WTC11 (cell line): ENCODE results near the gene RNF214. TPM values are rescaled to one million over a fixed set of nuclear protein-coding genes. Genes with fewer than 3 reads are reported as not detected.

Source experiments
- ATAC-seq: fragments of 200-7000 bp; cut with Tn5 transposase; 2 replicates; pipeline ENCODE4 v1.10.0; 2021; ENCODE audit warnings: mild to moderate bottlenecking, moderate library complexity
- CTCF ChIA-PET: fragments of 300-600 bp; sonication (Branson Sonifier 250); formaldehyde crosslinking; loops from one replicate; lab custom pipeline; 2021; ENCODE audit warnings: antibody characterized with exemption; lab: Charles Lee
- POLR2A ChIA-PET: fragments of 350-600 bp; sonication (Branson Sonifier 250); formaldehyde crosslinking; loops from one replicate; lab custom pipeline; 2021; ENCODE audit warnings: antibody characterized with exemption; lab: Charles Lee
- DNase-seq: peaks from one replicate; pipeline ENCODE4 v3.0.0; 2021; ENCODE audit warnings: low spot score
- H3K27ac Mint-ChIP-seq: 2 replicates; pipeline ENCODE4 v1.8.0; 2021; ENCODE audit warnings: mixed read lengths
- H3K27me3 Mint-ChIP-seq: 2 replicates; pipeline ENCODE4 v1.8.0; 2021; ENCODE audit warnings: low read depth, mild to moderate bottlenecking, moderate library complexity, mixed read lengths
- H3K36me3 Mint-ChIP-seq: 2 replicates; pipeline ENCODE4 v1.8.0; 2021; ENCODE audit warnings: mixed read lengths
- H3K4me1 Mint-ChIP-seq: 2 replicates; pipeline ENCODE4 v1.8.0; 2022; ENCODE audit warnings: mixed read lengths
- H3K4me3 Mint-ChIP-seq: 2 replicates; pipeline ENCODE4 v1.8.0; 2021; ENCODE audit warnings: mild to moderate bottlenecking, moderate library complexity, mixed read lengths
- H3K9me3 Mint-ChIP-seq: 2 replicates; pipeline ENCODE4 v1.8.0; 2021; ENCODE audit warnings: mixed read lengths
- ELF4 ChIP-seq: sonication (generic); formaldehyde crosslinking; IDR thresholded peaks from 2 replicates; pipeline ENCODE4 v1.8.1; 2022; ENCODE audit warnings: low read depth, mild to moderate bottlenecking, moderate library complexity, missing genetic modification reagents
- GRHL2 ChIP-seq: fragments of 250-450 bp; sonication (Bioruptor Pico); IDR thresholded peaks from 2 replicates; pipeline ENCODE4 v1.8.0; 2022; ENCODE audit warnings: mild to moderate bottlenecking, moderate library complexity; ENCODE audit not compliant: insufficient replicate concordance, severe bottlenecking
- KAT7 ChIP-seq: sonication (generic); formaldehyde crosslinking; IDR thresholded peaks from 2 replicates; pipeline ENCODE4 v1.8.1; 2023; ENCODE audit warnings: missing genetic modification reagents, mild to moderate bottlenecking, borderline replicate concordance
- NR2C2 ChIP-seq: sonication (generic); formaldehyde crosslinking; IDR thresholded peaks from 2 replicates; pipeline ENCODE4 v1.8.0; 2022; ENCODE audit warnings: mild to moderate bottlenecking, missing genetic modification reagents
- SOX15 ChIP-seq: fragments of 250-450 bp; sonication (Bioruptor Pico); IDR thresholded peaks from 2 replicates; pipeline ENCODE4 v1.9.0; 2021; ENCODE audit warnings: mild to moderate bottlenecking
- ZNF232 ChIP-seq: sonication (generic); formaldehyde crosslinking; IDR thresholded peaks from 2 replicates; pipeline ENCODE4 v1.8.0; 2022; ENCODE audit warnings: mild to moderate bottlenecking, missing genetic modification reagents
- total RNA-seq: library from RNA; stranded (reverse); gene quantifications from 3 replicates; pipeline ENCODE4 v1.2.3, GENCODE V29; 2021
- TF ChIP-seq, protein P1 (sequence below): sonication (generic); formaldehyde crosslinking; IDR thresholded peaks from 2 replicates; pipeline ENCODE4 v1.8.1; 2023; ENCODE audit warnings: mild to moderate bottlenecking, missing genetic modification reagents, moderate library complexity
- TF ChIP-seq, protein P2 (sequence below): sonication (generic); formaldehyde crosslinking; IDR thresholded peaks from 2 replicates; pipeline ENCODE4 v1.8.0; 2022; ENCODE audit warnings: mild to moderate bottlenecking, missing genetic modification reagents
- TF ChIP-seq, protein P3 (sequence below): sonication (generic); formaldehyde crosslinking; IDR thresholded peaks from 2 replicates; pipeline ENCODE4 v1.8.0; 2023; ENCODE audit warnings: missing genetic modification reagents, mild to moderate bottlenecking, borderline replicate concordance
- TF ChIP-seq, protein P4 (sequence below): fragments of 250-450 bp; sonication (Bioruptor Pico); IDR thresholded peaks from 2 replicates; pipeline ENCODE4 v1.9.0; 2021; ENCODE audit warnings: moderate library complexity, mild to moderate bottlenecking, inconsistent platforms, borderline replicate concordance
- TF ChIP-seq, protein P5 (sequence below): sonication (generic); formaldehyde crosslinking; IDR thresholded peaks from 2 replicates; pipeline ENCODE4 v1.8.1; 2022; ENCODE audit warnings: missing genetic modification reagents, borderline replicate concordance
- TF ChIP-seq, protein P6 (sequence below): sonication (generic); formaldehyde crosslinking; IDR thresholded peaks from 2 replicates; pipeline ENCODE4 v1.8.1; 2022; ENCODE audit warnings: mild to moderate bottlenecking, missing genetic modification reagents, moderate library complexity, borderline replicate concordance

Gene RNF214
- total RNA-seq, 1 experiment from 2014 or later: 35.4 TPM

DNA sequence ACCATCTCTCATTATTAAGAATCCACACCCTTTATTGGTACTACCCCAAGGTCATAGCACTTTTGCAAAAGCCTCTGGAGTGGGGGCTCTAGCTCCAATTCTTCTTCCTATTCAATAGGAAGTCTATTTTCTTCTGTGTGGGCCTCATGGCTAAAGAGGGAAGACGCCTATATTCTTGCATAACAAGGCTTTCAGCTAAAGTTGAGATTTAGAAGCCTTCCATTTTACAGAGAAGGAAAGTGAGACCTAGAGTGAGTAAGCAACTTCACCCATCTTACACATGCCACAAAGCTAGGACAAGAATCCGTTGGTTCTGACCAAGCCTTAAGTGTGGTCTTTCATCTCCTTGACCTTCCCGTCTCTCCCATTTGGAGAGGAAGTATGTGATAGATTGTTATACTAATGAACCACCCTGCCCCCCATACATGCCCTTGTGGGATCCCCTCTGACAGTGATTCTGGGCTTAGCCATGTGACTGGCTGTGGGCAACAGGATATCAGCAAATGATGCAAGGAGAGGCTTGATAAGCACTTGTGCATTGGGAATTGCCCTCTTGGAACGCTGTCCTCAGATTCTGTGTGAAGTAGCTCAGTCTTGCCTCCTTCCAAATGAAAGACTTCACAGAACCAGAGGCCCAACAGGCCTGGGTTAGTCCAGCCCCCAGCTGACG, 71.3 kb downstream of the RNF214 start (continued):
- TF ChIP-seq, protein P1, sequence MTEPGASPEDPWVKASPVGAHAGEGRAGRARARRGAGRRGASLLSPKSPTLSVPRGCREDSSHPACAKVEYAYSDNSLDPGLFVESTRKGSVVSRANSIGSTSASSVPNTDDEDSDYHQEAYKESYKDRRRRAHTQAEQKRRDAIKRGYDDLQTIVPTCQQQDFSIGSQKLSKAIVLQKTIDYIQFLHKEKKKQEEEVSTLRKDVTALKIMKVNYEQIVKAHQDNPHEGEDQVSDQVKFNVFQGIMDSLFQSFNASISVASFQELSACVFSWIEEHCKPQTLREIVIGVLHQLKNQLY (CRISPR knock-in tag): no peak
- TF ChIP-seq NR2C2 (CRISPR knock-in tag) (no peak), KAT7 (CRISPR knock-in tag) (no peak)

DNA sequence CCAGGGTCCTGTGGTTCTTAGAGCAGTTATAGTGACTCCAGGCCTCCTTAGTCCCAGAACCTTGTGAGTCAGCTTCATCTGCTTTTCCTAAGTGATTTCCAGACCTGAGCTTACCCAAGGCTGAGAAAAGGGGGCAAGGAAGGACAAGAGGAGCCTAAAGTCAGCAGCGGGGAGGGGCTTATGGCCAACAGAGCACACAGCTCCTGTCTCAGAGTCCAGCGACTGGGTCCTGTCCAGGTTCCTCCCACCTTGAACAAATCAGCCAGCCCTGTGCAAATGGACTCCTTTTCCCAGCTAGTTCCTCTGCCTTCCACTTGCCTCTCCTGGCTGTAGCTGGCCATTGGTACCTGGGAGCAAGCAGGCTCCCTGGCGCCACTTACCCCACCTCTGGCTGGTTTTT, 72.7 kb downstream of the RNF214 start:
- Mint-ChIP-seq H3K4me3 (no peak overlapping the region), H3K27me3 (peaks cover 4% of the 10 kb centered on the region; the same call in 1 of the 2 replicates), H3K4me1 (peaks cover 25% of the 10 kb centered on the region), H3K36me3 (no peaks in the 10 kb centered on the region), H3K9me3 (no peaks in the 10 kb centered on the region), H3K27ac (no peak overlapping the region)
- POLR2A ChIA-PET: no interaction called here
- DNase-seq (no peak), ATAC-seq (no peak)
- CTCF ChIA-PET: interaction anchor here (1.7 kb wide), 1 partner anchor 11 kb away, joined by 5 read pairs; the partner anchor contains the start of gene BACE1
- TF ChIP-seq, protein P2, sequence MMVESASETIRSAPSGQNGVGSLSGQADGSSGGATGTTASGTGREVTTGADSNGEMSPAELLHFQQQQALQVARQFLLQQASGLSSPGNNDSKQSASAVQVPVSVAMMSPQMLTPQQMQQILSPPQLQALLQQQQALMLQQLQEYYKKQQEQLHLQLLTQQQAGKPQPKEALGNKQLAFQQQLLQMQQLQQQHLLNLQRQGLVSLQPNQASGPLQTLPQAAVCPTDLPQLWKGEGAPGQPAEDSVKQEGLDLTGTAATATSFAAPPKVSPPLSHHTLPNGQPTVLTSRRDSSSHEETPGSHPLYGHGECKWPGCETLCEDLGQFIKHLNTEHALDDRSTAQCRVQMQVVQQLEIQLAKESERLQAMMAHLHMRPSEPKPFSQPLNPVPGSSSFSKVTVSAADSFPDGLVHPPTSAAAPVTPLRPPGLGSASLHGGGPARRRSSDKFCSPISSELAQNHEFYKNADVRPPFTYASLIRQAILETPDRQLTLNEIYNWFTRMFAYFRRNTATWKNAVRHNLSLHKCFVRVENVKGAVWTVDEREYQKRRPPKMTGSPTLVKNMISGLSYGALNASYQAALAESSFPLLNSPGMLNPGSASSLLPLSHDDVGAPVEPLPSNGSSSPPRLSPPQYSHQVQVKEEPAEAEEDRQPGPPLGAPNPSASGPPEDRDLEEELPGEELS (CRISPR knock-in tag): no peak
- TF ChIP-seq, protein P3, sequence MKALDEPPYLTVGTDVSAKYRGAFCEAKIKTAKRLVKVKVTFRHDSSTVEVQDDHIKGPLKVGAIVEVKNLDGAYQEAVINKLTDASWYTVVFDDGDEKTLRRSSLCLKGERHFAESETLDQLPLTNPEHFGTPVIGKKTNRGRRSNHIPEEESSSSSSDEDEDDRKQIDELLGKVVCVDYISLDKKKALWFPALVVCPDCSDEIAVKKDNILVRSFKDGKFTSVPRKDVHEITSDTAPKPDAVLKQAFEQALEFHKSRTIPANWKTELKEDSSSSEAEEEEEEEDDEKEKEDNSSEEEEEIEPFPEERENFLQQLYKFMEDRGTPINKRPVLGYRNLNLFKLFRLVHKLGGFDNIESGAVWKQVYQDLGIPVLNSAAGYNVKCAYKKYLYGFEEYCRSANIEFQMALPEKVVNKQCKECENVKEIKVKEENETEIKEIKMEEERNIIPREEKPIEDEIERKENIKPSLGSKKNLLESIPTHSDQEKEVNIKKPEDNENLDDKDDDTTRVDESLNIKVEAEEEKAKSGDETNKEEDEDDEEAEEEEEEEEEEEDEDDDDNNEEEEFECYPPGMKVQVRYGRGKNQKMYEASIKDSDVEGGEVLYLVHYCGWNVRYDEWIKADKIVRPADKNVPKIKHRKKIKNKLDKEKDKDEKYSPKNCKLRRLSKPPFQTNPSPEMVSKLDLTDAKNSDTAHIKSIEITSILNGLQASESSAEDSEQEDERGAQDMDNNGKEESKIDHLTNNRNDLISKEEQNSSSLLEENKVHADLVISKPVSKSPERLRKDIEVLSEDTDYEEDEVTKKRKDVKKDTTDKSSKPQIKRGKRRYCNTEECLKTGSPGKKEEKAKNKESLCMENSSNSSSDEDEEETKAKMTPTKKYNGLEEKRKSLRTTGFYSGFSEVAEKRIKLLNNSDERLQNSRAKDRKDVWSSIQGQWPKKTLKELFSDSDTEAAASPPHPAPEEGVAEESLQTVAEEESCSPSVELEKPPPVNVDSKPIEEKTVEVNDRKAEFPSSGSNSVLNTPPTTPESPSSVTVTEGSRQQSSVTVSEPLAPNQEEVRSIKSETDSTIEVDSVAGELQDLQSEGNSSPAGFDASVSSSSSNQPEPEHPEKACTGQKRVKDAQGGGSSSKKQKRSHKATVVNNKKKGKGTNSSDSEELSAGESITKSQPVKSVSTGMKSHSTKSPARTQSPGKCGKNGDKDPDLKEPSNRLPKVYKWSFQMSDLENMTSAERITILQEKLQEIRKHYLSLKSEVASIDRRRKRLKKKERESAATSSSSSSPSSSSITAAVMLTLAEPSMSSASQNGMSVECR (CRISPR knock-in tag): no peak
- TF ChIP-seq ELF4 (CRISPR knock-in tag) (no peak), GRHL2 (no peak), SOX15 (CRISPR knock-in tag) (no peak), ZNF232 (CRISPR knock-in tag) (no peak)
- TF ChIP-seq, protein P1 (CRISPR knock-in tag): no peak
- TF ChIP-seq, protein P4, sequence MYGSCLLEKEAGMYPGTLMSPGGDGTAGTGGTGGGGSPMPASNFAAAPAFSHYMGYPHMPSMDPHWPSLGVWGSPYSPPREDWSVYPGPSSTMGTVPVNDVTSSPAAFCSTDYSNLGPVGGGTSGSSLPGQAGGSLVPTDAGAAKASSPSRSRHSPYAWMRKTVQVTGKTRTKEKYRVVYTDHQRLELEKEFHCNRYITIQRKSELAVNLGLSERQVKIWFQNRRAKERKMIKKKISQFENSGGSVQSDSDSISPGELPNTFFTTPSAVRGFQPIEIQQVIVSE: no peak
- TF ChIP-seq, protein P5, sequence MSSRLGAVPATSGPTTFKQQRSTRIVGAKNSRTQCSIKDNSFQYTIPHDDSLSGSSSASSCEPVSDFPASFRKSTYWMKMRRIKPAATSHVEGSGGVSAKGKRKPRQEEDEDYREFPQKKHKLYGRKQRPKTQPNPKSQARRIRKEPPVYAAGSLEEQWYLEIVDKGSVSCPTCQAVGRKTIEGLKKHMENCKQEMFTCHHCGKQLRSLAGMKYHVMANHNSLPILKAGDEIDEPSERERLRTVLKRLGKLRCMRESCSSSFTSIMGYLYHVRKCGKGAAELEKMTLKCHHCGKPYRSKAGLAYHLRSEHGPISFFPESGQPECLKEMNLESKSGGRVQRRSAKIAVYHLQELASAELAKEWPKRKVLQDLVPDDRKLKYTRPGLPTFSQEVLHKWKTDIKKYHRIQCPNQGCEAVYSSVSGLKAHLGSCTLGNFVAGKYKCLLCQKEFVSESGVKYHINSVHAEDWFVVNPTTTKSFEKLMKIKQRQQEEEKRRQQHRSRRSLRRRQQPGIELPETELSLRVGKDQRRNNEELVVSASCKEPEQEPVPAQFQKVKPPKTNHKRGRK (CRISPR knock-in tag): no peak
- TF ChIP-seq, protein P6, sequence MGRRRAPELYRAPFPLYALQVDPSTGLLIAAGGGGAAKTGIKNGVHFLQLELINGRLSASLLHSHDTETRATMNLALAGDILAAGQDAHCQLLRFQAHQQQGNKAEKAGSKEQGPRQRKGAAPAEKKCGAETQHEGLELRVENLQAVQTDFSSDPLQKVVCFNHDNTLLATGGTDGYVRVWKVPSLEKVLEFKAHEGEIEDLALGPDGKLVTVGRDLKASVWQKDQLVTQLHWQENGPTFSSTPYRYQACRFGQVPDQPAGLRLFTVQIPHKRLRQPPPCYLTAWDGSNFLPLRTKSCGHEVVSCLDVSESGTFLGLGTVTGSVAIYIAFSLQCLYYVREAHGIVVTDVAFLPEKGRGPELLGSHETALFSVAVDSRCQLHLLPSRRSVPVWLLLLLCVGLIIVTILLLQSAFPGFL (CRISPR knock-in tag): no peak
